CD4-positive, alpha-beta T cell treated with Interleukin-2 at 100 ng/mL for 4 hours (primary cell): ENCODE measurements around the gene ZBTB49.
A peak's percentile ranks its signal among the peaks of the same experiment; 100 is the strongest.
"Not testable (repeated sequence)": the region's sequence is repeated elsewhere in the genome, so short reads cannot be mapped to it uniquely, and the experiment has no call there.

Experiments
- DNase-seq: peaks from one replicate; pipeline ENCODE4 v3.0.0-alpha.2; 2020; ENCODE audit warnings: low spot score

ZBTB49 gene, protein sequence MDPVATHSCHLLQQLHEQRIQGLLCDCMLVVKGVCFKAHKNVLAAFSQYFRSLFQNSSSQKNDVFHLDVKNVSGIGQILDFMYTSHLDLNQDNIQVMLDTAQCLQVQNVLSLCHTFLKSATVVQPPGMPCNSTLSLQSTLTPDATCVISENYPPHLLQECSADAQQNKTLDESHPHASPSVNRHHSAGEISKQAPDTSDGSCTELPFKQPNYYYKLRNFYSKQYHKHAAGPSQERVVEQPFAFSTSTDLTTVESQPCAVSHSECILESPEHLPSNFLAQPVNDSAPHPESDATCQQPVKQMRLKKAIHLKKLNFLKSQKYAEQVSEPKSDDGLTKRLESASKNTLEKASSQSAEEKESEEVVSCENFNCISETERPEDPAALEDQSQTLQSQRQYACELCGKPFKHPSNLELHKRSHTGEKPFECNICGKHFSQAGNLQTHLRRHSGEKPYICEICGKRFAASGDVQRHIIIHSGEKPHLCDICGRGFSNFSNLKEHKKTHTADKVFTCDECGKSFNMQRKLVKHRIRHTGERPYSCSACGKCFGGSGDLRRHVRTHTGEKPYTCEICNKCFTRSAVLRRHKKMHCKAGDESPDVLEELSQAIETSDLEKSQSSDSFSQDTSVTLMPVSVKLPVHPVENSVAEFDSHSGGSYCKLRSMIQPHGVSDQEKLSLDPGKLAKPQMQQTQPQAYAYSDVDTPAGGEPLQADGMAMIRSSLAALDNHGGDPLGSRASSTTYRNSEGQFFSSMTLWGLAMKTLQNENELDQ

DNA sequence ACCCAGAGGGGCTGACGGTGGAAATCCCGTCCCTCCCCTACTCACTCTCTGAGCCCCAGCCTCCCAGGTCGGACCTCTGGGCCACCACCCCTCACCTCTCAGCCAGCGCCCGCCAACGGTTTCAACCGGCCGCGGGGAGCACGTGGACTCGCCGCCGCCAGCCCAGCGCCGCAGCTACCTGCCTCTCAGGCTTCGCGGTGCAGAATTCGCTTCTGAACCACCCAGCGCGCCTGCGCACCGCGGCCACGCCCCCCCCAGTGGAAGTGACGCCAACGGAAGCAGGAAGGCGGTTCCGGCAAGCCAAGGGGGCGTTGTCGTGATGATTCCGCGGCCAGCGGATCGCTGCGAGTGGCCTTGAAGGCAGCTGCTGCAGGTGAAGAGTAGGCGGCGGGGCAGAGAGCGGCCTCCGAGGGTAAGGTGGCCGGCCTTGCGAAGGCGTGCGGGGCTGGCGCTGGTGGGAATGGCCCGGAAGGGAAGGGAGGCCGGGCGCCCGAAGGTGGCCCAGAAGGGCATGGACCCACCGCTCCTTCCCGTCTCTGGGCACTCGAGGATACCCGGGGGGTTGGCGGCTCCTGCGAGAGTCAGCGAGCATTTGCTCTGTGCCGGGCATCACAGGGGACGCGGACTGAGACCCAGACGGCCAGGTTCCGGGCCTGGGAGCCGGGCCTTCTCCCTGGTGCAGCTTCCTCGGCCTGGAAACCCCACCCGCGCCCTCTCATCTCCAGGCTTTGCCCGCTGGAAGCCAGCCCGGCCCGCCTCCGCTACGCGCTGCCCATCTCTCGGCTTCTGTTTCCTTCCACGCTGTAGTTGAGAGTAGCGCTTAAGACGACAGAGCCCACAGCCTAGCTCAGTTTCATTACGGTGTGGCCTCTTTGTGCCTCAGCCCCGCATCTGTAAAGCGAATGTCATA lies at the start of gene ZBTB49, which contains the start of gene LYAR:
ZBTB49 (plus strand) TSS at position 311 of the 910 bp plus-strand sequence. CDS start 9,695 bp downstream, outside the sequence.
LYAR (minus strand) TSS at position 214 of the 910 bp plus-strand sequence. CDS start 6,412 bp downstream, outside the sequence.
- DNase-seq = peak; percentile 97

- no peak for DNase-seq
Measured at GRCh38 chr4:4245172-4245571, 44.9 kb upstream of the ZBTB49 start.

DNA sequence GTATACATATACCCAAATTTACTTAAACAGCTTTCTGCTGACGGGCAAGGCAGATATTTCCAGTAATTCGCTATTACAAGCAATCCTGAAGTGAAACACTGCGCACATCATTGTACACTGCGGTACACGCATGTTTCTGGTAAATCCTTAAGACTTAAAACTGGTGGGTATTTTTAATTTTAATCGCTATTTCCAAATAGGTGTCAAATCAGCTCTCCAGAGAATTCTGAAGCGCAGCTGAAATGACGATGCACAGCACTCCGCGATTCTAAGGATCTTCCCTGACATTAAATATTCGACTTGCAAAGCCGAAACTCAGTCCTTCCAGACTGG lies 42.4 kb upstream of the ZBTB49 start:
- DNase-seq = no peak

- DNase-seq = peak; percentile 92
Measured at GRCh38 chr4:4248029-4248884, 41.8 kb upstream of the ZBTB49 start, which contains the start of gene TMEM128. Gene TMEM128 (minus strand): TSS chr4:4248223. CDS start chr4:4248202, 21 bp downstream.

DNA sequence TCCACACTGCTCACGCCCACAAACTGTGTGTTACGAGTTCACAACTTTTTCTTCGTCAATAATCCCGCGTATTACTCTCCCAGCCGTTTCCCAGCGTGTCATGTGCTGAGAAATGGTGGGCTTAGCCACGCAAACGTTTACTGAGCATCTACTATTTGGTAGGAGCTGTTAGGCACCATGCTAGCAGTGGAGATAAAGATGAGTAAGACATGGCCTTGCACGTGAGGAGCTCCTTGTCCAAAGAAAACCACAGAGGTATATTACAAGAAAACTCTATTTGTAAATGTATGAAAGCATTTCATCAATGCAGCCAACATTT lies 41.2 kb upstream of the ZBTB49 start:
- no peak for DNase-seq

GRCh38 chr4:4249342-4249741 lies 40.7 kb upstream of the ZBTB49 start:
- not testable (repeated sequence) for DNase-seq

DNA sequence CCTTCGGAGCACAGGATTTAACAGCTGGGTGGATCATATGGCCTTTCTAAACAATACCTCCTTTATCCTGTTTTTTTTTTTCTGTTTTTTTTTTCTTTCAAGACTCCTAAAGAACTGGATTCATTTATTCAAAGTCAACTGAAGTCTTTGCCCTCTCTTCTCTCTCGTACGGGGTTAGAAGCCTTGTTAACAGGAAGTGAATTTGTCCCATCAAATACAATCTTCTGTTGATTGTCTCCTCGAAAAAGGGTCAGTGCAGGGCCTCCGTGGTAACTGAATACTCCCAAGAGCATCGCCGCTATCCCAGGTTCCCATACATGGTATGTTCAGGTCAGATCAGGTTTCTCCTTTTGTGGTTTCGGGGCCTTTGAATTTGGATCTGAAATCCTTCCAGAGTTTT lies 40.2 kb upstream of the ZBTB49 start:
- no peak for DNase-seq

- no peak for DNase-seq
Measured at GRCh38 chr4:4254199-4254598, 35.9 kb upstream of the ZBTB49 start.

GRCh38 chr4:4254666-4255065 lies 35.4 kb upstream of the ZBTB49 start:
- no peak for DNase-seq

DNA sequence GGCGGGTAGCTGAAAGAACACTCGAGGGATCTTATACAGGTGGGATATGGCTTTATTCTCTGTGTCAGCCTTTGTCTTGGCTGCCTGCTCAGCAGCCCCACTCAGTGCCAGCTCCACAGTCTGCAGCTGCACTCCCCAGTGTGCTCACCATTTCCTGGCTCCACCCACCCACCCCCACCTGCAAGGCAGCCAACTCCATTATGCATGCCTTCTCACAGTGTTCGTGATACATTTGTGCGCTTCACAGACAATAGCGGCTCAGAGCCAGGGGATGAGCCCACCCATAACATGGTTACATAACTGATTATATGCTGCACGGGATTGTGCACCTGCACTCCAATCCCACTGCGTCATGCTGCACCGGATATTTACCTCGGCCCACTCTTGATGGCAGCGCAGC lies 33.3 kb upstream of the ZBTB49 start:
- no peak for DNase-seq

- DNase-seq = not testable (repeated sequence)
Measured at GRCh38 chr4:4257705-4258104, 32.3 kb upstream of the ZBTB49 start.

DNA sequence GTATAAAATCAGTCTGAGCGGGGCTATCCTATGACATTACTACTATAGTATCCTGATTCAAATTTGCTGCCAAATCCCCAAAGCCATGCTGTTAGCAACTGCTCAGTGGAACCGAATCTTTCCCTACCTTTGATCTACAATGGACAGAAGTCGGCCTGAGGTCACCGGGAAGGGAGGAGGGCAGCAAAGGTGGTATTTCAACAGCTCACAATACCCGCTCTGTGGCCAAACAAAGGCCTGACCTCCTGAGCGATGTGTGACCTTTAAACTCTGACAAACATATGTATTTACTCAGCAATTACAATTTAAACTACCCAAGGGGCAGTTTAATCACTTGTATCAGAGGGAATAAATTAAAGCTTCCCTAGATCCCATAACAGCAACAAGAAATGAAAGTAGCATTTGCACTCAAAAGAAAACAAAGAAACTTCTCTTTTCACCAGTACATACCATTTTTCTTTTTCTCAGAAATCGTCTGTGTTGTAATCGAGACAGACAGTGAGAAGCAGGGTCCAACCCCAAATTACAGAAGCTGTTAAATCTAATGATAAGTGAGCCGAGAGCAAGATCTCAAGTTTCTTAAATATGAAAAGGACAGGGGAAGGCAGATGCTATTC lies 30.5 kb upstream of the ZBTB49 start:
- DNase-seq = no peak

DNA sequence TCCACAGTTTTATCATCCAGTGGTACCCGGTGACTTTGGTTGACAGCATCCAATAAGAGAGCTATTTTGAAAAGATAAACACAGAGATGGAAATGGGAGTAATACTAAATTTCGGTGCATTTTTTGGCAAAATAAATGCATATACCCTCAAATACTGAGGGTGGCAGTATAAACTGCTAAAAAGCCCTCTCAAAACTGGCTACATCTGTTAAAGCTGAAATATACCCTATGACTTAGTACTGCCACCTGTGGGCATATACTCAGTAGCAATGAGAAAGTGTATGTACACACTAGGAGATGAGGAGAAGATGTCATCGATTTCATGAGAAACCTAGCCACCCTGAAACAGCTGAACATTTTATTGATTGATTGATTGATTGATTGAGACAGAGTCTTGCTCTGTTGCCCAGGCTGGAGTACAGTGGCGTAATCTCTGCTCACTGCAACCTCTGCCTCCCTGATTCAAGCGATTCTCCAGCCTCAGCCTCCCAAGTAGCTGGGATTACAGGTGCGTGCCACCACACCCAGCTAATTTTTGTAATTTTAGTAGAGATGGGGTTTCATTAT lies 29.8 kb upstream of the ZBTB49 start:
- peak; percentile 80 for DNase-seq

DNA sequence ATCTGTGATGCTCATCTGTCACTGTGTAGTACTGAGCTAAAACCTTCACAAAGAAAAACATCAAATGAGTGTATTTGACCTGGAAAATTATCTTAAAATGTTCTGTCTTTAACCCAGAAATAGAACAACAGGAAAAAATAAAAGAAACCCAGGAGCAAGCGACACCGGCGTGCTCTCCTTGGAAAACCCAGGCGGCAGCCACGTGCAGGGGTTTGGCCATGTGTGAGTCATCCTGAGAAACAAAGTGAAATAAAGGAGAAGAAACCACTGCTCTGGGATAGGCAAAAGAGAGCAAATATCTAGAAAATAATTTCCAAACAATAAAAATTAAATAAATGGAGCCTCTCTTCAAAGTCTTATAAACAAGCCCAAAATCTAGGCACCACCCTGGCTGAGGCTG lies 22.1 kb upstream of the ZBTB49 start:
- DNase-seq = no peak

DNA sequence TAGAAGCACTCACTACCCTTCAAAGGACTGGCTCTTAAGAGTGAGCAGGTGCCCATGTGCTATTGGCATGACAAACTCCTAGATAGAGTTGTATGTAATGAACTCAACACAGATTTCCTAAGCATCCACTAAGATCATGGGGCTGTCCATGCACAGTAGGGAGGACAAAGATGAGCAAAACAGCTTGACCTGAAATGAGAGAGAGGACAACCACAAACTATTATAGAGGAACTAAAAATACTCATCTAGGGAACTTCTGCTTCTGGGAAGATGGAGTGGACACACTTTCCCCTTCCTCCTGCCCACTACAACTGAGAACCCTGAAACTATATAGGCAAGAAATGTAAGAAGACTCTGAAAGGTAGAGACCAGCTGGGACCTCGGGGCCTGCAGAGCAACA lies 21.3 kb upstream of the ZBTB49 start:
- no peak for DNase-seq

DNA sequence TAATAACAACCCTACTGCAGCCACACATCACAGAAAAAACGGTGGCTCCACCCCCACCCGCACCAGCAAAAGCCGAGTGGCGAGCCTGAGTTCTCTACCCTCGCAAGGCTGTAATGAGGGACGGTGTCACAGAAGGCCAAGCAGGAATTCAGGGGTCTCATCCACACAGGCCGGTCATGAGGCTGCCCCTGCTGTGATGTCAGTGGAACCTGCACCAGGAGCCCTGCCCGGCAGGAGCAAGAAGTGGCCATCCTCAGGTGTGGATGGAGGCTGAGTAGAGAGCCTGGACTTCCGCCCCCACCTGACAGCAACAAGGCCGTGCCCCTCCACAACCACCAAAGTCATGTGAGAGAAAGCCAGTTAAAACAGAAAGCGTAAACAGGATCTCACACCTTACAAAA lies 20.7 kb upstream of the ZBTB49 start:
- peak; percentile 69 for DNase-seq

- DNase-seq = peak; percentile 84
Measured at GRCh38 chr4:4269856-4270255, 20.2 kb upstream of the ZBTB49 start.

- peak; percentile 55 for DNase-seq
Measured at GRCh38 chr4:4270529-4270928, 19.5 kb upstream of the ZBTB49 start.

DNA sequence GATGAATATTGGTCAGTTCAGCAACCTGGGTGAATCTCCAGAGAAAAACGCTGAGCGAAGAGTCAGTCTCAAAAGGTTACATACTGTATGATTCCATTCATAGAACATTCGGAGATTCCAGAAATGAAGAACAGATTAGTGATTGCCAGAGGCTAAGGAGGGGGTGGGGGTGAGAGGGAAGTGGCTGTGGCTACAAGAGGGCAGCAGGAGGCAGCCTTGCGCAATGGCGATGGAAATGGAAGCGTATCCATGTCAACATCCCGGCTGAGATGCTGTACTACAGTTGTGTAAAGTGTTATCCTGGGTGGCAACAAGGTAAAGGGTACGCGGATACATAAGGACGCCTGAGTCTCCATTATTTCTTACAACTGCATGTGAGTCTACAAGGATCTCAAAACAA lies 18.1 kb upstream of the ZBTB49 start:
- DNase-seq = no peak

DNA sequence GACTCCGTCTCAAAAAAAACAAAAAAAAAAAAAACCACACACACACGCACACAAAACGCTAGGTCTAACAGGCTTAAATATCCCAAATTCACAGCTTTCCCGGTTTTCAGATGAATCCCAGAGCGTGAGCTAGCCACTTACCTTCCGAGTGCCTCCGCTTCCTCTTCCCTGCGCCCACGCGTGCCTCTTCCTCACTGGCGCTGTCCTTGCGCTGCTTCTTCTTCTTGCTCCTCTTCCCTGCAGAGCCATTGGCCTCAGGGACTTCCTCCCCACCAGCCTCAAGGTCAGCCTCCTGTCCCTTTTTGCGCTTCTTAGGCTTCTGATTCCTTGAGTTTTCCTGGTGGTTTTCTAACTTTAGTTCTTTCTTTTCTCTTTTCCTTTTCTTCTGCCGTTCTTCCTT lies 15.8 kb upstream of the ZBTB49 start:
- DNase-seq = no peak

- DNase-seq = no peak
Measured at GRCh38 chr4:4277531-4277930, 12.5 kb upstream of the ZBTB49 start.
